ENCODE data around the gene LRRC7.

DNA sequence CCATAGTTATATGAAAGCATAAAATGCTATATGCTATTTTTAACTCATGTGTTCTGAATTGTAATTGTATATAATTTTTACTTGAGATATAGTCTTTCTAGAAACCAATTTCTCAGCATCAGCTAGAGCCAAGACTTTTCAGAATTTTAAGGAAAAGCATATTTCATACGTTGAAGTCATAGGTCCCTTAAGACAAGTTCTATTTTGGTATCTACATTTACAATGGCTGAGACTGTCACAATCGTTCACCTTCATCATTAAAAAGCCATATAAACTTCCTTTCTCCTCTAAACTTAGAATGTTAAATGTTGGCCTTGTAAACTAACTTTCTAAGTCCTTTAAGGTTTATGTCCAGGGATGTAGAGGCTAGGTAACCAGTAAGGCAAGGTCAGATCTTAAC, 533.5 kb downstream of the LRRC7 start:
- TF ChIP-seq, protein P1, sequence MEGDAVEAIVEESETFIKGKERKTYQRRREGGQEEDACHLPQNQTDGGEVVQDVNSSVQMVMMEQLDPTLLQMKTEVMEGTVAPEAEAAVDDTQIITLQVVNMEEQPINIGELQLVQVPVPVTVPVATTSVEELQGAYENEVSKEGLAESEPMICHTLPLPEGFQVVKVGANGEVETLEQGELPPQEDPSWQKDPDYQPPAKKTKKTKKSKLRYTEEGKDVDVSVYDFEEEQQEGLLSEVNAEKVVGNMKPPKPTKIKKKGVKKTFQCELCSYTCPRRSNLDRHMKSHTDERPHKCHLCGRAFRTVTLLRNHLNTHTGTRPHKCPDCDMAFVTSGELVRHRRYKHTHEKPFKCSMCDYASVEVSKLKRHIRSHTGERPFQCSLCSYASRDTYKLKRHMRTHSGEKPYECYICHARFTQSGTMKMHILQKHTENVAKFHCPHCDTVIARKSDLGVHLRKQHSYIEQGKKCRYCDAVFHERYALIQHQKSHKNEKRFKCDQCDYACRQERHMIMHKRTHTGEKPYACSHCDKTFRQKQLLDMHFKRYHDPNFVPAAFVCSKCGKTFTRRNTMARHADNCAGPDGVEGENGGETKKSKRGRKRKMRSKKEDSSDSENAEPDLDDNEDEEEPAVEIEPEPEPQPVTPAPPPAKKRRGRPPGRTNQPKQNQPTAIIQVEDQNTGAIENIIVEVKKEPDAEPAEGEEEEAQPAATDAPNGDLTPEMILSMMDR (IDR thresholded peaks at IDR 0.05; ENCODE audit: low read length), result no peak
- TF ChIP-seq EZH2 (optimal IDR thresholded peaks at IDR 0.05; ENCODE audit: low read depth, low read length), result no peak
